ENCODE measurements around the gene BPIFB6. TPM values are rescaled to one million over a fixed set of nuclear protein-coding genes. Genes with fewer than 3 reads are reported as not detected.

The BPIFB6 gene
- total and polyA plus RNA-seq, 4 donors: not detected

DNA sequence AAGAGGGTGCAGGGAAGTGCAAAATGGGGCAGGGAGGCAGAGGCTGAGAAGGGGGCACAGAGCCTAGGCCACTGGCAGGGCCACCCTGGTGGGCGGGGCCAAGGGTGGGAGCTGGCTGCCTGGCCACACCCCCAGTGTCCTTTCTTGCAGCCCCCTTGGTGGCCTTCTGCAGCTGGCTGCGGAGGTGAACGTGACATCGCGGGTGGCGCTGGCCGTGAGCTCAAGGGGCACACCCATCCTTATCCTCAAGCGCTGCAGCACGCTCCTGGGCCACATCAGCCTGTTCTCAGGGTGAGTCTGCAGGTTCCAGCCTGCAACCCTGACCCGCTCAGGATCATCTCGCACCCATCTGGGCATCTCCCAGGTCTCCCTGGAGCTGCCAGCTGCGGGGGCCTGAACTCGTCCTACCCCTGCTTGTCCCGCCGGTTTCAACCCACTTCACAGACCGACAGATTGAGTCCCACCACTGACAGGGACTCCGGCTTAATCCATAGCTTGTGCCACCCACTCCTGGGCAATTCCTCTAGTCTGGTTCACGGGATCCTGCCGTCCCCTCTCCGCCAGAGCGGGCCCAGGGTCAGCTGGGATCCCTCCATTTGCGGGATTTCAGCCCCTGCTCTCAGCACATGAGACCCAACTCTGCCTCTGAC, 28.4 kb downstream of the BPIFB6 start:
- no peak for DNase-seq (ENCODE audit: low spot score)
- H3K36me3 ChIP-seq (ENCODE audit: control insufficient read depth in 4 of 4, insufficient read depth in 3 of 4, low read depth in 1 of 4, low read length in 3 of 4): no peaks in the 10 kb centered on the region
- no peak overlapping the region for H3K4me3 ChIP-seq (ENCODE audit: low read depth in 1 of 3, low read length in 3 of 3)
- no peaks in the 10 kb centered on the region for H3K27me3 ChIP-seq (ENCODE audit: control insufficient read depth in 4 of 4, insufficient read depth in 4 of 4, low read length in 3 of 4)
- no peak overlapping the region for H3K27ac ChIP-seq (ENCODE audit: low read depth in 1 of 2, low read length in 2 of 2)
- 90% methylated on average over 22 of the region's 22 CpGs for WGBS
- TF ChIP-seq, protein P1, sequence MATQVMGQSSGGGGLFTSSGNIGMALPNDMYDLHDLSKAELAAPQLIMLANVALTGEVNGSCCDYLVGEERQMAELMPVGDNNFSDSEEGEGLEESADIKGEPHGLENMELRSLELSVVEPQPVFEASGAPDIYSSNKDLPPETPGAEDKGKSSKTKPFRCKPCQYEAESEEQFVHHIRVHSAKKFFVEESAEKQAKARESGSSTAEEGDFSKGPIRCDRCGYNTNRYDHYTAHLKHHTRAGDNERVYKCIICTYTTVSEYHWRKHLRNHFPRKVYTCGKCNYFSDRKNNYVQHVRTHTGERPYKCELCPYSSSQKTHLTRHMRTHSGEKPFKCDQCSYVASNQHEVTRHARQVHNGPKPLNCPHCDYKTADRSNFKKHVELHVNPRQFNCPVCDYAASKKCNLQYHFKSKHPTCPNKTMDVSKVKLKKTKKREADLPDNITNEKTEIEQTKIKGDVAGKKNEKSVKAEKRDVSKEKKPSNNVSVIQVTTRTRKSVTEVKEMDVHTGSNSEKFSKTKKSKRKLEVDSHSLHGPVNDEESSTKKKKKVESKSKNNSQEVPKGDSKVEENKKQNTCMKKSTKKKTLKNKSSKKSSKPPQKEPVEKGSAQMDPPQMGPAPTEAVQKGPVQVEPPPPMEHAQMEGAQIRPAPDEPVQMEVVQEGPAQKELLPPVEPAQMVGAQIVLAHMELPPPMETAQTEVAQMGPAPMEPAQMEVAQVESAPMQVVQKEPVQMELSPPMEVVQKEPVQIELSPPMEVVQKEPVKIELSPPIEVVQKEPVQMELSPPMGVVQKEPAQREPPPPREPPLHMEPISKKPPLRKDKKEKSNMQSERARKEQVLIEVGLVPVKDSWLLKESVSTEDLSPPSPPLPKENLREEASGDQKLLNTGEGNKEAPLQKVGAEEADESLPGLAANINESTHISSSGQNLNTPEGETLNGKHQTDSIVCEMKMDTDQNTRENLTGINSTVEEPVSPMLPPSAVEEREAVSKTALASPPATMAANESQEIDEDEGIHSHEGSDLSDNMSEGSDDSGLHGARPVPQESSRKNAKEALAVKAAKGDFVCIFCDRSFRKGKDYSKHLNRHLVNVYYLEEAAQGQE (IDR thresholded peaks at IDR 0.05): no peak
- TF ChIP-seq EGR1 (IDR thresholded peaks at IDR 0.05; ENCODE audit: low read depth in 2 of 2) (no peak), HNF4G (IDR thresholded peaks at IDR 0.05) (no peak), TAF1 (conservative IDR thresholded peaks at IDR 0.05) (no peak), YY1 (IDR thresholded peaks at IDR 0.05) (no peak)
- TF ChIP-seq, protein P2, sequence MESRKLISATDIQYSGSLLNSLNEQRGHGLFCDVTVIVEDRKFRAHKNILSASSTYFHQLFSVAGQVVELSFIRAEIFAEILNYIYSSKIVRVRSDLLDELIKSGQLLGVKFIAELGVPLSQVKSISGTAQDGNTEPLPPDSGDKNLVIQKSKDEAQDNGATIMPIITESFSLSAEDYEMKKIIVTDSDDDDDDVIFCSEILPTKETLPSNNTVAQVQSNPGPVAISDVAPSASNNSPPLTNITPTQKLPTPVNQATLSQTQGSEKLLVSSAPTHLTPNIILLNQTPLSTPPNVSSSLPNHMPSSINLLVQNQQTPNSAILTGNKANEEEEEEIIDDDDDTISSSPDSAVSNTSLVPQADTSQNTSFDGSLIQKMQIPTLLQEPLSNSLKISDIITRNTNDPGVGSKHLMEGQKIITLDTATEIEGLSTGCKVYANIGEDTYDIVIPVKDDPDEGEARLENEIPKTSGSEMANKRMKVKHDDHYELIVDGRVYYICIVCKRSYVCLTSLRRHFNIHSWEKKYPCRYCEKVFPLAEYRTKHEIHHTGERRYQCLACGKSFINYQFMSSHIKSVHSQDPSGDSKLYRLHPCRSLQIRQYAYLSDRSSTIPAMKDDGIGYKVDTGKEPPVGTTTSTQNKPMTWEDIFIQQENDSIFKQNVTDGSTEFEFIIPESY (IDR thresholded peaks at IDR 0.05): no peak
- TF ChIP-seq, protein P3, sequence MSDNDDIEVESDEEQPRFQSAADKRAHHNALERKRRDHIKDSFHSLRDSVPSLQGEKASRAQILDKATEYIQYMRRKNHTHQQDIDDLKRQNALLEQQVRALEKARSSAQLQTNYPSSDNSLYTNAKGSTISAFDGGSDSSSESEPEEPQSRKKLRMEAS (IDR thresholded peaks at IDR 0.05): no peak
- no peaks in the 10 kb centered on the region for H3K4me1 ChIP-seq (ENCODE audit: control insufficient read depth in 4 of 4, insufficient read depth in 4 of 4, low read length in 3 of 4)
- H3K9me3 ChIP-seq (ENCODE audit: control insufficient read depth in 4 of 4, low read length in 3 of 4): no peaks in the 10 kb centered on the region
- H3K9ac ChIP-seq (ENCODE audit: low read depth in 1 of 2, low read length in 2 of 2): no peak overlapping the region

DNA sequence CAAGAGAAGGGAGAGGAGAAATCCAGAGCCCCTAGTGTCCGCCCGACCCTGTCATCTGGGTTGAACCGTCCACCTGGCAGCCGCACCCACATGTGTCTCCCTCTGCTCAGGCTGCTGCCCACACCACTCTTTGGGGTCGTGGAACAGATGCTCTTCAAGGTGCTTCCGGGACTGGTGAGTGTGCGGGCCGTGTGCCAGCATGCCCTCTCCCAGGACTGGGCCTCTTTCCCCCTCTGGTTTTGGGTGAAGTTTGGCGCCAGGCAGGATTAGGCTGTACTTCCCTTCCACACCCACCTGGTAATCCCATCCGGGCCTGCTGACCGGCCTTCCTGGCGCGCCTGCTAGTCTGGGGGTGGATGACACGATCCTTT, 30.2 kb downstream of the BPIFB6 start:
- no peaks in the 10 kb centered on the region for H3K36me3 ChIP-seq (ENCODE audit: control insufficient read depth in 4 of 4, insufficient read depth in 3 of 4, low read depth in 1 of 4, low read length in 3 of 4)
- H3K4me3 ChIP-seq (ENCODE audit: low read depth in 1 of 3, low read length in 3 of 3): no peak overlapping the region
- H3K27ac ChIP-seq (ENCODE audit: low read depth in 1 of 2, low read length in 2 of 2): no peak overlapping the region
- H3K9ac ChIP-seq (ENCODE audit: low read depth in 1 of 2, low read length in 2 of 2): no peak overlapping the region
- WGBS: 89% methylated on average over 14 of the region's 14 CpGs
- DNase-seq (ENCODE audit: low spot score): no peak
- H3K4me1 ChIP-seq (ENCODE audit: control insufficient read depth in 4 of 4, insufficient read depth in 4 of 4, low read length in 3 of 4): no peaks in the 10 kb centered on the region
- TF ChIP-seq FOXA1 (IDR thresholded peaks at IDR 0.05): no peak
- no peaks in the 10 kb centered on the region for H3K9me3 ChIP-seq (ENCODE audit: control insufficient read depth in 4 of 4, low read length in 3 of 4)
- H3K27me3 ChIP-seq (ENCODE audit: control insufficient read depth in 4 of 4, insufficient read depth in 4 of 4, low read length in 3 of 4): no peaks in the 10 kb centered on the region

DNA sequence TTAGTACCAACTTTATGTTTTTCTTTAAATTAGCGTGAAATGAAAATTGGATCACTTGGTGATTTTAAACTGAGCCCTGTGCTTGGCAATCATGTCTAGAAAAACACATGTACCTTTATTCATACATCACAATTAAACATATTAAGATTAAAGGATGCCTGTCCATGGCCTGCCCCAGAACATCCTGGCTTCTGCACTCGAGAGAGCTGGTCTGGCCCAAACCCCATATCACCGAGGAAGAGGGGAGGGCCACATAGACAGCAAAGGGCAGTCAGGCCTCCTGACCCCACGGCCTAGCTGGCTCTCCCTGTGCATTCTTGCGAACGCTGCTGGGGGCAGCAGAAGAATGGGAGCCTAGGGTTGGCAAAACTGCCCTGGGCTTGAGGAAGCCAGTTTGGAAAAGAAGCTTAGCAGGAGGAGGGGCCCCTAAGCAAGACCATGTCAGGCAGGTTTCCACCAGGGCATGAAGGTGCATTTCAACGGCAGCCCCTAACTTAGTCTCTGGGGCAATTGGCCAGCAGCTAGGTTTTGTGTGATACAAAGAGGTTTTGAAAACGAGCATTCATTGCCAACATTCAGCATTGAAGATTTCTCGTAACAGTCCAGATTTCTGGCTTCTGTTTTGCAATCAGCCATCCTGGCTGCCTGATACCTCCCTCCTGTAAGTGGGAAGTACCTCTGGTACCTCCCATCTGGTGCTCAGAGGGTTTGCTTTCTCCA, 30.8 kb downstream of the BPIFB6 start:
- Histone ChIP-seq H3K4me3 (ENCODE audit: low read depth in 1 of 3, low read length in 3 of 3) (no peak overlapping the region), H3K27ac (ENCODE audit: low read depth in 1 of 2, low read length in 2 of 2) (no peak overlapping the region), H3K9me3 (ENCODE audit: control insufficient read depth in 4 of 4, low read length in 3 of 4) (no peaks in the 10 kb centered on the region), H3K9ac (ENCODE audit: low read depth in 1 of 2, low read length in 2 of 2) (no peak overlapping the region), H3K27me3 (ENCODE audit: control insufficient read depth in 4 of 4, insufficient read depth in 4 of 4, low read length in 3 of 4) (no peaks in the 10 kb centered on the region), H3K36me3 (ENCODE audit: control insufficient read depth in 4 of 4, insufficient read depth in 3 of 4, low read depth in 1 of 4, low read length in 3 of 4) (no peaks in the 10 kb centered on the region), H3K4me1 (ENCODE audit: control insufficient read depth in 4 of 4, insufficient read depth in 4 of 4, low read length in 3 of 4) (no peaks in the 10 kb centered on the region)
- no peak for DNase-seq (ENCODE audit: low spot score)
- 68% methylated on average over 9 of the region's 9 CpGs for whole genome bisulfite sequencing
- TF ChIP-seq NR2F2 (IDR thresholded peaks at IDR 0.05): no peak
- TF ChIP-seq HNF4G (IDR thresholded peaks at IDR 0.05): no peak
- TF ChIP-seq, protein P4, sequence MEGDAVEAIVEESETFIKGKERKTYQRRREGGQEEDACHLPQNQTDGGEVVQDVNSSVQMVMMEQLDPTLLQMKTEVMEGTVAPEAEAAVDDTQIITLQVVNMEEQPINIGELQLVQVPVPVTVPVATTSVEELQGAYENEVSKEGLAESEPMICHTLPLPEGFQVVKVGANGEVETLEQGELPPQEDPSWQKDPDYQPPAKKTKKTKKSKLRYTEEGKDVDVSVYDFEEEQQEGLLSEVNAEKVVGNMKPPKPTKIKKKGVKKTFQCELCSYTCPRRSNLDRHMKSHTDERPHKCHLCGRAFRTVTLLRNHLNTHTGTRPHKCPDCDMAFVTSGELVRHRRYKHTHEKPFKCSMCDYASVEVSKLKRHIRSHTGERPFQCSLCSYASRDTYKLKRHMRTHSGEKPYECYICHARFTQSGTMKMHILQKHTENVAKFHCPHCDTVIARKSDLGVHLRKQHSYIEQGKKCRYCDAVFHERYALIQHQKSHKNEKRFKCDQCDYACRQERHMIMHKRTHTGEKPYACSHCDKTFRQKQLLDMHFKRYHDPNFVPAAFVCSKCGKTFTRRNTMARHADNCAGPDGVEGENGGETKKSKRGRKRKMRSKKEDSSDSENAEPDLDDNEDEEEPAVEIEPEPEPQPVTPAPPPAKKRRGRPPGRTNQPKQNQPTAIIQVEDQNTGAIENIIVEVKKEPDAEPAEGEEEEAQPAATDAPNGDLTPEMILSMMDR (IDR thresholded peaks at IDR 0.05; ENCODE audit: low read depth, low read length, missing input control): no peak
- TF ChIP-seq FOXA2 (IDR thresholded peaks at IDR 0.05): no peak
- TF ChIP-seq, protein P5, sequence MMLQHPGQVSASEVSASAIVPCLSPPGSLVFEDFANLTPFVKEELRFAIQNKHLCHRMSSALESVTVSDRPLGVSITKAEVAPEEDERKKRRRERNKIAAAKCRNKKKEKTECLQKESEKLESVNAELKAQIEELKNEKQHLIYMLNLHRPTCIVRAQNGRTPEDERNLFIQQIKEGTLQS (IDR thresholded peaks at IDR 0.05): no peak
- TF ChIP-seq, protein P2 (IDR thresholded peaks at IDR 0.05): no peak
